HCT116 (cell line): ENCODE measurements around the gene PCSK6. TPM values are rescaled to one million over a fixed set of nuclear protein-coding genes. Genes with fewer than 3 reads are reported as not detected.

ENCODE experiments used
- ATAC-seq: fragments of 200-7000 bp; cut with Tn5 transposase; 2 replicates; pipeline ENCODE4 v1.9.1; 2020; ENCODE audit warnings: mild to moderate bottlenecking, moderate library complexity
- BruUV-seq: library from RNA; stranded (reverse); fragments of 400-500 nt; replicated peaks from 2 replicates; lab custom pipeline; 2021; lab: Mats Ljungman, UMichigan
- CTCF ChIA-PET: fragments of 300-600 bp; sonication (Branson Sonifier 250); formaldehyde crosslinking; loops from one replicate; lab custom pipeline; 2021; ENCODE audit warnings: antibody characterized with exemption; lab: Charles Lee
- POLR2A ChIA-PET: fragments of 300-600, 350-600 bp; sonication (Branson Sonifier 250); formaldehyde crosslinking; loops from one replicate; lab custom pipeline; 2021; ENCODE audit warnings: antibody characterized with exemption; lab: Charles Lee
- RAD21 ChIA-PET, 2 experiments: fragments of 300-600 bp; sonication (Branson Sonifier 250); formaldehyde crosslinking; loops; one replicate each; lab custom pipeline; 2023; ENCODE audit warnings: low total read pairs in 2 of 2; ENCODE audit not compliant: uncharacterized antibody in 2 of 2, unreplicated experiment in 2 of 2, low non-redundant PET in 1 of 2; lab: Charles Lee
- DNase-seq: peaks from one replicate; pipeline ENCODE4 v3.0.0-alpha.2; 2010; ENCODE audit warnings: low read depth, low spot score
- H2AFZ ChIP-seq: fragments of 200-600 bp; shearing (Covaris generic), sonication (generic); 2 replicates; pipeline ENCODE4 v1.6.1; 2017; ENCODE audit warnings: low read depth, mixed run types, mixed read lengths, antibody characterized with exemption, low read length; ENCODE audit not compliant: poor library complexity, severe bottlenecking
- H3K27ac ChIP-seq: 2 replicates; pipeline ENCODE4 v1.5.1; 2012; ENCODE audit warnings: low read depth, low read length
- H3K27me3 ChIP-seq: fragments of 200-600 bp; sonication (generic); 2 replicates; pipeline ENCODE4 v1.6.1; 2016; ENCODE audit warnings: mixed run types, low read length, mixed read lengths; ENCODE audit not compliant: insufficient read depth
- H3K36me3 ChIP-seq, 2 experiments: fragments of 200-500 bp in 1 of 2; fragments of 200-600 bp in 1 of 2; sonication (Bioruptor generic) in 1 of 2; sonication (generic) in 1 of 2; 2 replicates each; pipeline versions ENCODE4 v1.5.1 to v1.6.1; 2014 to 2016; ENCODE audit warnings: low read length in 2 of 2, inconsistent platforms in 1 of 2, mixed read lengths in 1 of 2, mixed run types in 1 of 2; ENCODE audit not compliant: insufficient read depth in 2 of 2, control insufficient read depth in 1 of 2
- H3K4me1 ChIP-seq, 2 experiments: fragments of 200-600 bp in 1 of 2; sonication (generic) in 1 of 2; 2 replicates each; pipeline versions ENCODE4 v1.5.1 to v1.6.1; 2012 to 2017; ENCODE audit warnings: low read length in 2 of 2, inconsistent platforms in 1 of 2, mild to moderate bottlenecking in 1 of 2, mixed read lengths in 1 of 2, mixed run types in 1 of 2, moderate library complexity in 1 of 2; ENCODE audit not compliant: insufficient read depth in 2 of 2, control insufficient read depth in 1 of 2
- H3K4me2 ChIP-seq: fragments of 200-600 bp; sonication (generic); 2 replicates; pipeline ENCODE4 v1.6.1; 2017; ENCODE audit warnings: mixed run types, low read length, mixed read lengths
- H3K4me3 ChIP-seq, 2 experiments: fragments of 200-600 bp in 1 of 2; sonication (generic) in 1 of 2; replicated peaks in 1 of 2; 2 replicates each; pipeline ENCODE4 v1.5.1; 2011 to 2016; ENCODE audit warnings: low read length in 2 of 2, control low read depth in 1 of 2, low read depth in 1 of 2, mild to moderate bottlenecking in 1 of 2, mixed read lengths in 1 of 2, mixed run types in 1 of 2
- H3K79me2 ChIP-seq: fragments of 200-600 bp; sonication (generic); 2 replicates; pipeline ENCODE4 v1.6.1; 2017; ENCODE audit warnings: mild to moderate bottlenecking, mixed run types, low read length, moderate library complexity, mixed read lengths; ENCODE audit not compliant: insufficient read depth
- H3K9ac ChIP-seq: fragments of 200-600 bp; sonication (generic); 2 replicates; pipeline ENCODE4 v1.6.1; 2016; ENCODE audit warnings: low read length, mixed read lengths
- H3K9me2 ChIP-seq: fragments of 200-600 bp; sonication (generic), shearing (Covaris generic); 2 replicates; pipeline ENCODE4 v1.6.1; 2017; ENCODE audit warnings: mixed run types, mild to moderate bottlenecking, moderate library complexity; ENCODE audit not compliant: insufficient read depth
- H3K9me3 ChIP-seq, 2 experiments: fragments of 200-500 bp in 1 of 2; fragments of 200-600 bp in 1 of 2; sonication (Bioruptor generic) in 1 of 2; sonication (generic) in 1 of 2; 2 replicates each; pipeline ENCODE4 v1.6.1; 2014 to 2017; ENCODE audit warnings: low read length in 2 of 2, mixed read lengths in 2 of 2, inconsistent platforms in 1 of 2, low read depth in 1 of 2, mild to moderate bottlenecking in 1 of 2, mixed run types in 1 of 2, moderate library complexity in 1 of 2; ENCODE audit not compliant: control insufficient read depth in 1 of 2, insufficient read depth in 1 of 2
- H4K20me1 ChIP-seq: fragments of 200-600 bp; sonication (generic), shearing (Covaris generic); 2 replicates; pipeline ENCODE4 v1.6.1; 2017; ENCODE audit warnings: mixed run types, mild to moderate bottlenecking, moderate library complexity; ENCODE audit not compliant: insufficient read depth
- CBX3 ChIP-seq: IDR thresholded peaks from 2 replicates; pipeline ENCODE4 v1.6.1; 2012; ENCODE audit warnings: low read depth
- CEBPB ChIP-seq: IDR thresholded peaks from 2 replicates; pipeline ENCODE4 v1.6.1; 2012; ENCODE audit warnings: low read depth
- EGR1 ChIP-seq: IDR thresholded peaks from 2 replicates; pipeline ENCODE4 v1.6.1; 2012; ENCODE audit warnings: low read depth
- ELF1 ChIP-seq: IDR thresholded peaks from 2 replicates; pipeline ENCODE4 v1.6.1; 2012; ENCODE audit warnings: low read depth, borderline replicate concordance
- FOSL1 ChIP-seq: IDR thresholded peaks from 2 replicates; pipeline ENCODE4 v1.6.1; 2012; ENCODE audit warnings: low read depth
- JUND ChIP-seq: IDR thresholded peaks from 2 replicates; pipeline ENCODE4 v1.6.1; 2012
- MAX ChIP-seq: IDR thresholded peaks from 2 replicates; pipeline ENCODE4 v1.6.1; 2012
- POLR2AphosphoS5 ChIP-seq: IDR thresholded peaks from 2 replicates; pipeline ENCODE4 v1.6.1; 2011; ENCODE audit warnings: mild to moderate bottlenecking, low read depth, low read length, moderate library complexity
- RAD21 ChIP-seq: IDR thresholded peaks from 2 replicates; pipeline ENCODE4 v1.6.1; 2012; ENCODE audit warnings: low read depth, mild to moderate bottlenecking
- REST ChIP-seq: IDR thresholded peaks from 2 replicates; pipeline ENCODE4 v1.6.1; 2012; ENCODE audit warnings: low read depth
- SIN3A ChIP-seq: IDR thresholded peaks from 2 replicates; pipeline ENCODE4 v1.6.1; 2012; ENCODE audit warnings: low read depth
- SP1 ChIP-seq: IDR thresholded peaks from 2 replicates; pipeline ENCODE4 v1.6.1; 2012; ENCODE audit warnings: low read depth
- TCF7L2 ChIP-seq: IDR thresholded peaks from 2 replicates; pipeline ENCODE4 v1.7.0; 2011; ENCODE audit warnings: borderline replicate concordance, inconsistent platforms; ENCODE audit not compliant: insufficient read depth, insufficient read length; ENCODE audit errors: extremely low read depth
- YY1 ChIP-seq: IDR thresholded peaks from 2 replicates; pipeline ENCODE4 v1.6.1; 2011; ENCODE audit warnings: low read length, low read depth, moderate library complexity, mild to moderate bottlenecking; ENCODE audit not compliant: insufficient replicate concordance; ENCODE audit errors: extremely low read depth
- ZBTB33 ChIP-seq: IDR thresholded peaks from 2 replicates; pipeline ENCODE4 v1.6.1; 2011; ENCODE audit warnings: mild to moderate bottlenecking, low read length, moderate library complexity; ENCODE audit not compliant: insufficient replicate concordance; ENCODE audit errors: extremely low read depth
- ZFX ChIP-seq: fragments of 450-650 bp; IDR thresholded peaks from 2 replicates; pipeline ENCODE4 v1.6.1; 2017
- ZNF274 ChIP-seq: fragments of 200-500 bp; sonication (Bioruptor generic); IDR thresholded peaks from 2 replicates; pipeline ENCODE4 v1.6.1; 2014; ENCODE audit warnings: mild to moderate bottlenecking, low read depth, low read length, inconsistent platforms
- intact Hi-C: fragments of 100-400 bp; cut with micrococcal nuclease; formaldehyde crosslinking; loops from 2 replicates; pipeline ENCODE4 v1.10.0; 2022
- total RNA-seq: library from RNA; stranded (reverse); gene quantifications from one replicate; pipeline ENCODE4 v1.2.1, GENCODE V29; 2021; ENCODE audit not compliant: unreplicated experiment

PCSK6 gene
- total RNA-seq, 1 experiment from 2014 or later, result 13.5 TPM

GRCh38 chr15:101479851-101480612 lies 9.5 kb downstream of the PCSK6 start:
- Histone ChIP-seq H4K20me1 (no peaks in the 10 kb centered on the region), H3K9ac (no peak overlapping the region), H3K27ac (no peak overlapping the region), H3K4me2 (no peak overlapping the region), H2AFZ (no peak overlapping the region), H3K4me1 (peaks cover 6 to 13% of the 10 kb centered on the region in 2 experiments; a peak in 3 of 4 replicates), H3K4me3 (no peak overlapping the region), H3K79me2 (peaks cover 6% of the 10 kb centered on the region), H3K27me3 (no peaks in the 10 kb centered on the region), H3K9me3 (no peaks in the 10 kb centered on the region), H3K9me2 (no peaks in the 10 kb centered on the region), H3K36me3 (no peaks in the 10 kb centered on the region)
- POLR2A ChIA-PET, result no interaction called here
- ATAC-seq (no peak), DNase-seq (no peak)
- TF ChIP-seq TCF7L2 (no peak), SIN3A (no peak), ZBTB33 (no peak), ZFX (no peak), RAD21 (no peak), FOSL1 (no peak), POLR2AphosphoS5 (no peak), ELF1 (no peak), CEBPB (no peak), EGR1 (no peak), CBX3 (no peak), SP1 (no peak), YY1 (no peak), ZNF274 (no peak), REST (no peak), JUND (no peak), MAX (no peak)
- no TSS peak for BruUV-seq
- intact Hi-C loops, result no loop called here
- CTCF ChIA-PET, result no interaction called here
- RAD21 ChIA-PET, result no interaction called here
